NCI-H460 (cell line): Measurements from ENCODE around the gene ABCG4. TPM values are rescaled to one million over a fixed set of nuclear protein-coding genes. Genes with fewer than 3 reads are reported as not detected.
A peak's percentile ranks its signal among the peaks of the same experiment; 100 is the strongest.
"Not testable (repeated sequence)": the region's sequence is repeated elsewhere in the genome, so short reads cannot be mapped to it uniquely, and the experiment has no call there.

ENCODE experiments used
- DNase-seq: peaks from one replicate; pipeline ENCODE4 v3.0.0-alpha.2; 2016; ENCODE audit warnings: low read depth; ENCODE audit errors: extremely low read depth
- total RNA-seq: library from RNA; depleted of rRNA; stranded (reverse); fragments of >200 nt; shearing (Covaris generic); gene quantifications from 2 replicates; pipeline ENCODE4 v1.2.3, GENCODE V29; 2014

Gene ABCG4
- total RNA-seq, 1 experiment from 2014 or later, result not detected

GRCh38 chr11:119180729-119181676 lies 32.2 kb downstream of the ABCG4 start:
- no peak for DNase-seq

GRCh38 chr11:119181677-119182412 lies 33.0 kb downstream of the ABCG4 start:
- DNase-seq, result no peak

- not testable (repeated sequence) for DNase-seq
Measured at GRCh38 chr11:119184399-119184798, 35.5 kb downstream of the ABCG4 start.

GRCh38 chr11:119185981-119186634 lies 37.3 kb downstream of the ABCG4 start:
- no peak for DNase-seq

- DNase-seq, result no peak
Measured at GRCh38 chr11:119187123-119187892, 38.5 kb downstream of the ABCG4 start.

- DNase-seq, result no peak
Measured at GRCh38 chr11:119188067-119188466, 39.2 kb downstream of the ABCG4 start.

- DNase-seq, result no peak
Measured at GRCh38 chr11:119188887-119189286, 40.0 kb downstream of the ABCG4 start.

- DNase-seq, result no peak
Measured at GRCh38 chr11:119189393-119189792, 40.5 kb downstream of the ABCG4 start.

- no peak for DNase-seq
Measured at GRCh38 chr11:119190531-119190930, 41.7 kb downstream of the ABCG4 start.

GRCh38 chr11:119191265-119191664 lies 42.4 kb downstream of the ABCG4 start:
- DNase-seq, result not testable (repeated sequence)

GRCh38 chr11:119192111-119192510 lies 43.3 kb downstream of the ABCG4 start:
- no peak for DNase-seq

GRCh38 chr11:119193001-119193400 lies 44.1 kb downstream of the ABCG4 start:
- DNase-seq, result no peak

- no peak for DNase-seq
Measured at GRCh38 chr11:119193626-119194025, 44.8 kb downstream of the ABCG4 start.

- DNase-seq, result no peak
Measured at GRCh38 chr11:119194811-119195440, 46.1 kb downstream of the ABCG4 start.

- DNase-seq, result peak; percentile 4
Measured at GRCh38 chr11:119195680-119196079, 46.8 kb downstream of the ABCG4 start.

- DNase-seq, result peak; percentile 66
Measured at GRCh38 chr11:119196833-119197483, 48.1 kb downstream of the ABCG4 start.

- DNase-seq, result no peak
Measured at GRCh38 chr11:119198925-119199324, 50.1 kb downstream of the ABCG4 start.

- DNase-seq, result not testable (repeated sequence)
Measured at GRCh38 chr11:119201236-119201635, 52.4 kb downstream of the ABCG4 start.

GRCh38 chr11:119202554-119202953 lies 53.7 kb downstream of the ABCG4 start:
- no peak for DNase-seq
